Large intestine (tissue), 3 donors: ENCODE measurements around the gene AMIGO2. TPM values are rescaled to one million over a fixed set of nuclear protein-coding genes. Genes with fewer than 3 reads are reported as not detected.
A peak's percentile ranks its signal among the peaks of the same experiment; 100 is the strongest.

ENCODE experiments used
- DNase-seq, 2 donors: peaks; one replicate each; pipeline versions ENCODE4 v3.0.0 to v3.0.0-alpha.2; 2013
- H3K27ac ChIP-seq: one replicate; pipeline ENCODE4 v1.5.1; 2013; ENCODE audit warnings: low read length
- H3K27me3 ChIP-seq: 2 replicates; pipeline ENCODE4 v1.6.1; 2013; ENCODE audit warnings: low read length; ENCODE audit not compliant: control insufficient read depth, insufficient read depth
- H3K36me3 ChIP-seq: 2 replicates; pipeline ENCODE4 v1.6.1; 2013; ENCODE audit warnings: low read length; ENCODE audit not compliant: control insufficient read depth, insufficient read depth
- H3K4me1 ChIP-seq: one replicate; pipeline ENCODE4 v1.6.1; 2013; ENCODE audit warnings: low read length; ENCODE audit not compliant: control insufficient read depth, insufficient read depth
- H3K4me3 ChIP-seq: one replicate; pipeline ENCODE4 v1.5.1; 2013; ENCODE audit warnings: low read length
- H3K9me3 ChIP-seq: one replicate; pipeline ENCODE4 v1.6.1; 2013; ENCODE audit warnings: mild to moderate bottlenecking, low read depth, low read length, moderate library complexity; ENCODE audit not compliant: control insufficient read depth
- WGBS: methylation state at CpG from one replicate; pipeline ENCODE4 v1.1.5; 2013; ENCODE audit warnings: low lambda C conversion rate; ENCODE audit not compliant: insufficient coverage; 5-methylcytosine and 5-hydroxymethylcytosine counted together
- polyA plus RNA-seq: library from polyadenylated mRNA; unstranded; fragments of 120-200 nt; gene quantifications from one replicate; pipeline ENCODE4 v1.2.1, GENCODE V29; 2013

Gene AMIGO2
- polyA plus RNA-seq, 1 donor = 19.6 TPM

DNA sequence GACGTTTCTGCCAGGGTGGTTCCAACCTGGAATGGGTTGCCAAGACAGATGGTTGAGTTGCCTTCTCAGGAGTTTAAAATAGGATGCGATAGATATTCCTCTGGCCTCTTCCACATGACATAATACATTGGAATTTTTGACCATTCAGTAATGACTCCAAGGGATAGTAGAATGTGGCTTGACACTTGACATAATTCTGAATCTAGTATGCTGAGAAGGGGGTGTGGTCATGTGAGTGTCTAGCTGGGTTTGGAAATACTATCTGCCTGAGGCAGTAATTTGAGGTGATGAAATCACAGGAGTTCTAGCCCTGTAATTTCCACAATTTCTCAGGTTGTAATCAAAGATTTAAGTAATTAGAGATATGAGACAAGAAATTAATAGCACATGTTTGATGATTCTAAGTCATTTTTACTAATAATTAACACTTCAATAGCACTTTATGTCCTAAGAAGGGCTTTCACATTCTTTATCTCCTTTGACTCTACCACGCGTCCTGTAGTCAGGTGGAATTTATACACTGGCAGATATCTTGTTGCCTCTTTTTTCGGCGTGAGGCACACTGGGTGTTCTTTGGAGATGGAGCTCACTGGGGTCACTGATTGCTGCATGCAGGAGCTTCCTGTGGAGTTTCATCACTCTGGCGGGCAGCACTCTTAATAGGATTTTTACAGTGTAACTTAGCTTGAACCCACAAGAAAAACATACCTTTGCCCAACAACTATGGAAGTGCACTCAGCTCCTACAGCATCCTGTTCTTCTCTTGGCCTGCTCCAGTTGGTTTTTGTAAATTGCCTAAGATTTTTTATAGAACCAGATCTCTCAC lies 3.2 kb upstream of the AMIGO2 start:
- Histone ChIP-seq H3K36me3 (no peaks in the 10 kb centered on the region), H3K9me3 (no peaks in the 10 kb centered on the region), H3K27me3 (no peaks in the 10 kb centered on the region), H3K4me3 (no peak overlapping the region), H3K27ac (peak overlapping the region; percentile 57), H3K4me1 (peaks cover 36% of the 10 kb centered on the region)
- peak; percentile 91 to 95 for DNase-seq
- WGBS = 10% methylated on average over 2 of the region's 7 CpGs

DNA sequence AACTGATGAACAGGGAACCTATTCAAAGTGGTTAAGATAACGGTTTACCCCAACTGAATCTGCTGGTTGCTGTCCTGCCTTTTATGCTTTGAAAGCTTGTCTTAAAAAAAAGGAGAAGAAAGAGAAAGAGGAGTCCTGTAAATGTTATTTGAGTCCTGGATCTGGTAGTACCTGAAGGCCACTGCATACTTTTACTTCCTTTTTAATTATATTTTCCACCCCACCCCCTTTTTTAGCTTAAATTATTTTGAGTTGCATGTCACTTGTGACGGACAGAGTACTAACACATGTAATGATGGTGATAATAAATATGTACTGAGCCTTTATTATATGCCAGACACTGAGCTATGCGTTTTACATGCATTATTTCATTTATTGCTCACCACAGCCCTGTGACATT lies 2.5 kb upstream of the AMIGO2 start:
- peaks cover 35% of the 10 kb centered on the region for H3K4me1 ChIP-seq

GRCh38 chr12:47080725-47081502 lies 1.2 kb upstream of the AMIGO2 start:
- peak; percentile 41 to 68 for DNase-seq
- H3K9me3 ChIP-seq = no peaks in the 10 kb centered on the region
- peak overlapping the region; percentile 78 for H3K4me3 ChIP-seq
- peaks cover 4% of the 10 kb centered on the region for H3K36me3 ChIP-seq
- 58% methylated on average over 7 of the region's 26 CpGs for WGBS
- H3K4me1 ChIP-seq = peaks cover 21% of the 10 kb centered on the region
- no peaks in the 10 kb centered on the region for H3K27me3 ChIP-seq
- H3K27ac ChIP-seq = peak overlapping the region; percentile 85

More for the DNA sequence above, 2.5 kb upstream of the AMIGO2 start:
- Histone ChIP-seq H3K36me3 (peaks cover 3% of the 10 kb centered on the region), H3K27ac (peak overlapping the region; percentile 57), H3K4me3 (no peak overlapping the region), H3K9me3 (no peaks in the 10 kb centered on the region), H3K27me3 (no peaks in the 10 kb centered on the region)
- no CpG with 5 or more reads among the region's 3 CpGs for WGBS
- no peak for DNase-seq

- Histone ChIP-seq H3K27ac (peak overlapping the region; percentile 85), H3K36me3 (peaks cover 4% of the 10 kb centered on the region), H3K4me3 (peak overlapping the region; percentile 78), H3K4me1 (peaks cover 18% of the 10 kb centered on the region), H3K9me3 (no peaks in the 10 kb centered on the region), H3K27me3 (no peaks in the 10 kb centered on the region)
- WGBS = no CpG with 5 or more reads among the region's 49 CpGs
- DNase-seq = peak; percentile 47 to 80
Measured at GRCh38 chr12:47079981-47080724, 394 bp upstream of the AMIGO2 start.

DNA sequence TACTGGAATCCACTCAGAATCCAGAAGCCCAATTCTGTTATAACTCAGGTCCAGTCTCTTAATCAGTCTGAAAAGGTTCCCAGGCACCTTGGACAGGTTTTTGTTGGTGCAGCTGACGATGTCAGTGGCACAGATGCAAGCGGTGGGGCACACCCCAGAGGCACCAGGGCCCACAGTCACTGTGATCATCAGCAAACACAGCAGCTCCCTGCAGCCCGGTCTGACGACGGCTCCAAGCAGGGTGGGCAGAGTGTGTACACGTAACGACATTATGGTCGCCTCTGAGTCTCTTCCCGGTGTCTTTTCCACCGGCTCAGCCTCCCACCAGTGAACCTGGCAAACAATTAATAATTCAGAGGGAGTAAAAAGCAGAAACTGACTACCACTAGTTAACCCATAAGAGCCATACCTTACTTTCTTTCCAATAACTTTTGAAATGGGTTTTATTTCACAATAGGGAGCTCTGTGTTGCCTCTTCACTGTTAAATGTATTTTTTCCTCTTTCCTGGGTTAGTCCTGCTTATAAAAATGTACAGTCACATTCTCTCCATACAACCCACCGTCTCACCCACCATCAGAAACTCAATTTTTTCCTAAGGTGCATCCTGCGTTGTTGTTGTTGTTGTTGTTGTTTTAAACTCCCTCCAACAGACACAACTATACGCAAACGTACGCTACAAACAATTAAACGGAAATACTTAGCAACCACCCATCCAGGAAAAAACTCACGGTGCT lies 859 bp downstream of the AMIGO2 start:
- Histone ChIP-seq H3K27ac (peak overlapping the region; percentile 67), H3K36me3 (peaks cover 4% of the 10 kb centered on the region), H3K4me1 (peaks cover 10% of the 10 kb centered on the region), H3K27me3 (no peaks in the 10 kb centered on the region), H3K4me3 (peak overlapping the region; percentile 73), H3K9me3 (no peaks in the 10 kb centered on the region)
- DNase-seq = peak; percentile 35 to 67
- WGBS = no CpG with 5 or more reads among the region's 17 CpGs

DNA sequence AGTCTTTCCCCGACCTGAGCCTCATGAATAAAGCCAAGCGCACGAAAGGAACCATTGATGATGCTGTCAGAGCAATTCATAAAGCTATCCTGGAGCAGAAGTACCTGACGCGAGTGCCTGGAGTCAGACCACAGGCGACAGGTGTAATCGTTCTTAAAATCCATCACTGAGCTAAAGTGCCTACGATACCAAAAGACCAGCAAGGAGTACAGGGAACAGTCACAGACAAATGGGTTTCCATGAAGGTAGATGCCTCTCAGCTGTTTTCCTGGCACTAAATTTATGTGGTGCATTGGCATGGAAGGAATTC lies 1.7 kb downstream of the AMIGO2 start:
- Histone ChIP-seq H3K9me3 (no peaks in the 10 kb centered on the region), H3K36me3 (peaks cover 4% of the 10 kb centered on the region), H3K27ac (no peak overlapping the region), H3K4me3 (peak overlapping the region; percentile 73), H3K27me3 (no peaks in the 10 kb centered on the region), H3K4me1 (peaks cover 5% of the 10 kb centered on the region)
- WGBS = 92% methylated on average over 6 of the region's 8 CpGs
- no peak for DNase-seq

- H3K4me1 ChIP-seq = peaks cover 3% of the 10 kb centered on the region
- no peaks in the 10 kb centered on the region for H3K27me3 ChIP-seq
- no peak for DNase-seq
- no peak overlapping the region for H3K27ac ChIP-seq
- peaks cover 4% of the 10 kb centered on the region for H3K36me3 ChIP-seq
- peak overlapping the region; percentile 73 for H3K4me3 ChIP-seq
- WGBS = 100% methylated on average over 3 of the region's 17 CpGs
- no peaks in the 10 kb centered on the region for H3K9me3 ChIP-seq
Measured at GRCh38 chr12:47077206-47078085, 2.3 kb downstream of the AMIGO2 start.

- Histone ChIP-seq H3K27ac (no peak overlapping the region), H3K4me1 (peaks cover 3% of the 10 kb centered on the region), H3K27me3 (no peaks in the 10 kb centered on the region), H3K9me3 (no peaks in the 10 kb centered on the region), H3K4me3 (no peak overlapping the region), H3K36me3 (peaks cover 4% of the 10 kb centered on the region)
- DNase-seq = no peak
- 92% methylated on average over 2 of the region's 7 CpGs for WGBS
Measured at GRCh38 chr12:47075192-47076084, 4.3 kb downstream of the AMIGO2 start.

DNA sequence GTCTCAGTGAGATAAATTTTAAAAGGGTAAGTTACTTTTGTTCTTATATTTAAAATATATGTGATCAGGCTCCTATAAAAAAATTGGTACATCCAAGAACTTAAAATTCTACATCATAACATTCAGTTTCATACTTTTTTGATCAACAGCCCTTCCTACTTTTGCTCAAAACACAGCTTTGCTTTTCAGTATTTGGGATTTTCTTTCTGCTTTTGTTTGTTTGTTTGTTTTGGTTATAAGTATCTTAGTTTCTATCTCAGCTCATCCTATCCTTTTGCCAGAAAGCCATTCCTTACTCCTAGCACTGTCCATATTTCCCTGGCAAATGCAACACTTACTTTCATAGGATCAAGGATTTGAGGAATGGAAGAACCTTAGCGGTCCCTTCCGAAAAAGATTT lies 5.0 kb downstream of the AMIGO2 start:
- 100% methylated on average over 2 of the region's 2 CpGs for WGBS
- no peak for DNase-seq
- Histone ChIP-seq H3K9me3 (no peaks in the 10 kb centered on the region), H3K27me3 (no peaks in the 10 kb centered on the region), H3K4me3 (no peak overlapping the region), H3K27ac (no peak overlapping the region), H3K4me1 (peaks cover 3% of the 10 kb centered on the region), H3K36me3 (peaks cover 4% of the 10 kb centered on the region)
